ENCODE measurements around the gene DAO.

The DAO gene

DNA sequence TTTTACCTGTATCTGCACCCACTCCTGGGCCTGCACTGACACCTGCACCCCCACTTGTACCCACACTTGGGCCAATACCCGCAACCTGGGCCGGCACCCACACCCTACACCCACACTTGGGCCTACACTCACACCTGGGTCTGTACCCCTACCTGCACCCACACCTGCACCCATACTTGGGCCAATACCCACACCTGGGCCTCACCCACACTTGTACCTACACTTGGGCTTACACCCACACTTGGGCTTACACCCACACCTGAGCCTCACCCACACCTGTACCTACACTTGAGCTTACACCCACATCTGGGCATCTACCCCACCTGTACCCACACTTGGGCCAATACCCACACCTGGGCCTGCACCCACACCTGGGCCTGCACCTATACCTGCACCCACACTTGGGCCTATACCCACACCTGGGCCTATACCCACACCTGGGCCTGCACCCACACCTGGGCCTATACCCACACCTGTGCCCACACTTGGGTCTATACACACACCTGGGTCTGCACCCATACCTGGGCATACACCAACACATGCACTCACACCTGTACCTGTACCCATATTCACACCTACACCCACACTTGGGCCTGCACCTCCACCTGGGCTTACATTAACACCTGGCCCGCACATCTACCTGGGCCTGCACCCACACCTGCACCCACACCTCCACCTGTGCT is 39.2 kb downstream of the DAO start:
- no peak for DNase-seq (ENCODE audit: low spot score)

GRCh38 chr12:108921946-108922345 is 42.1 kb downstream of the DAO start:
- no peak for DNase-seq (ENCODE audit: low spot score)

- no peak for DNase-seq (ENCODE audit: low spot score)
These were observed 43.0 kb downstream of the DAO start for GRCh38 chr12:108922918-108923317.

GRCh38 chr12:108928695-108929094 is 48.8 kb downstream of the DAO start:
- no peak for DNase-seq (ENCODE audit: low spot score)

DNA sequence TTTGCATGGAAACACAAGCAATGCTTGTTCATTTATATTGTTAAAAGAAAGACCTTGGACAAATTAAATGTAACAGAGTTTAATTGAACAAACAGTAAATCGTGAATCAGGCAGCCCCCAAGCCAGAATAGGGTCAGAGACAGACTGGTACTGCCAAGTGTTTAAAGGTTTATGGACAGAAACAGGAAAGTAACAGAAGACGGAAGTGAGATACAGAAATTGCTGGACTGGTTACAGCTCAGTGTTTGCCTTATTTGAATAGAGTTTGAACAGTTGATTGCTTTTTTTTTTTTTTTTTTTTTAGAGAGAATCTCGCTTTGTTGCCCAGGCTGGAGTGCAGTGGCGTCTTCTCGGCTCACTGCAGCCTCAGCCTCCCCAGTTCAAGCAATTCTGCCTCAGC is 50.3 kb downstream of the DAO start:
- no peak for DNase-seq (ENCODE audit: low spot score)

DNA sequence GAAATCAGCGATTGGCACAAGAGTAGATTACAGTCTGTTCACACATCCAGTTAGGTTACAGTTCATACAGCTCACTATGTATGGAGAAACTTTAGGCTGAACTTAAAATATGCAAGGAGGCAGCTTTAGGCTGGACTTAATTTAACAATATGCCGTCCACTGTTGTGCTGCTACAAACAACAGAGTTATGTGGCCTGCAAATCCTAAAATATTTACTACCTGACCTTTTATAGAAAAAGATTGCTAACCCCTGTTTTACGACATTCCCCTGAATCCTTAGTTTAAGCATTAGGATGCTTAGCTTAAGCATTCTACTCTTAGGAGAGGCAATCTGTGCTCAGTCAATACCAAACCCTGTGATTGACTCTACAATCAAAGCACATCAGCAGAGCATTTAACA is 50.9 kb downstream of the DAO start:
- no peak for DNase-seq (ENCODE audit: low spot score)

- no peak for DNase-seq (ENCODE audit: low spot score)
These were observed 54.1 kb downstream of the DAO start for GRCh38 chr12:108933949-108934348.

- no peak for DNase-seq (ENCODE audit: low spot score)
These were observed 55.4 kb downstream of the DAO start for GRCh38 chr12:108935159-108935763.

DNA sequence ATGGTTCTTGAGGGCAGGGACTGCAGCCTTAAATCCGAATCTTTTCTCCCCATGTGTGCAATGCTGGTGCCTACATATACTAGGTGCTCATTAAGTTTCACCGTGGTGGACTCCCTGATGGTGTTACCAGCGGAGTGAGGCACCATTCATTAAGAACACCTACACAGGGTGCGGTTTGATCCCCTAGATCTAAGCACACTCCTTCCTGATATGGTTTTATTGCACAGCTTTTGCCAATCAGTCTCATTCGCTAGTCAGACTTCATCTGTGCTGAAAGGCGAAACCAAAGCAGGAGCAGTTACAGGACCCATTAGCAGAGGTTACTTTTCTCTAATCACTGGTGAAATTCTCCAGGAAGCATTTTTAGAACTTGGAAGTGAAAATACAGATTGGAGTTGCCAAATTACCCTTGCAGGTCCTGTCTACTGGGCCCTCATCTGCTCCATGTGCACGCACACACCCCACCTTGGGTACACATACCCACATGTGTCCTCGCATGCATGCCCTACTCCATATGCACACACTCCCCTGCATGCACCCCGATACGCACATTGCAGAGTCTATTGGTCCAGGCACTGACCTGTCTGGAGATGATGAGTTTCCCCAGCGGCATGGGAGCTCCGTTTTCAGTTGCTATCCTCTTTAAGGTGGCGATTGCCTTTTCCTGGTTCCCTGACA is 58.5 kb downstream of the DAO start:
- no peak for DNase-seq (ENCODE audit: low spot score)

DNA sequence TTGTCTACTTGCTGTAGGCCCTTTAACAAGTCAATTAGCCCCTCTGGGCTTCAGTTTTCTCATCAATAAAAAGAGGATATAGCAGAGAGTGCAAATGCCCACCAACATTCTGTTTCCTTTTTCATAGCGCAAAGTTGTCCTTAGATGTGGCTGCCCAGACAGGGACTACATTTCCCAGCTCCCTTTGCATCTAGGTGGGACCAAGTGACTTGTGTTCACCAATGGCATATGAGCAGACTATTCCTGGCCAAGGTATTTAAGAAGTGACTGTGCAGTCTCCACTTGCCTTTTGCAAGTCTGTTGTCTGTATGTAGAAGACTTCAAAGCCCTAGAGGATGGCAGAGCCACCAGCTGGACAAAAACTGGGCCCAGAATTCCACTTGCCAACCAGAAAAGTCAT is 59.7 kb downstream of the DAO start:
- peak; percentile 55 for DNase-seq (ENCODE audit: low spot score)

DNA sequence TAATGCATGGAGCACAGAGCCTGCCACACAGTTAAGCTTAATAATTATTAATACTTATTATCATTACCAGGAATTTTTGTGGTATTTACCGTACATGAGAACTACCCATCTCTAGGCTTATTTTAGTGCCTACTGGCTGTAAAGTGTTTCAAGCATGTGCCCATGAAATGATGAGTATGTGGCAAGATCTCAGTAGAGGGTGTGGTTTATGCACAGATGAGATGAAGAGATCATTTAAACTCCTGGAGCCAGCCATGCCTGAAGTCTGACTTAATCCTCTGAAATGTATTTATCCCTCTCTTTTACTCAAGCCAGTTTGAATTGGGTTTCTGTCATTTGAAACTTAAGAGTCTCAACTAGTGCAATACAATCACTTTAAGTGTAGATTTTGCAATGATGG is 60.2 kb downstream of the DAO start:
- DNase-seq (ENCODE audit: low spot score) = no peak

DNA sequence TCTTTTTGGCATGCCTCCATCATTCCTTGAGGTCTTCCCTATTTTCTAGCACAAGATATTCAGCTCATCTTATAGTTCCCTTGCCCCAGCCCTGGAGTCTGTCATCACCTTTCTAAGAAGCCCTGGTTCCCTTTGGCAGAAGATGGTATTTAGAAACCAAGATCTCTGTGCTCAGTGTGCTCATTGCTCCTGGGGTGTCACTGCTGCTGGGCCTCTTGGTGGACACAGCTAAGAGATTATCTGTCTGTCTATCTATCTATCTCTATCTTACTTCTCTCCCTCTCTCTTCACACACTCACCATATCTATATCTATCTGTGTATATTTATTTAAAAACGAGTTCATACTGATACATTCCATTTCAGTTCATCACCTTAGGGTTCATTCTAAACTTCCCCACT is 67.2 kb downstream of the DAO start:
- DNase-seq (ENCODE audit: low spot score) = no peak

DNA sequence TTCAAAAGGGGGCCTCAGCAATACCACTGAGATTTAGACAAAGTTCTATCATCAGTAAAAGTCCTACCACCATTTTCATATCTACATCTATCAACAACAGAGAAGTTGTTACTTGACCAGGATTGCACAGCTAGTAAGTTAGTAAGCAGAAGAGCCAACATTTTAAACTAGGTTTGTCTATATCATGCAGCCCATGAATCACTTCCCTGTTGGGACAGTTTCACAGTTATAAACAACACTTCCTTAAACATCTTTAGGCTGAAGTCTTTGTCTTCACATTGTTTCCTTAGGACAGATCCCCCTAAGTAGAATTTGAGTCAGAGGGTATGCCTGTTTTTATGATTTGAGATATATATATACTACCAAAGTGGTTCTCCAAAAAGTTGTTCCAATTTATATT is 68.5 kb downstream of the DAO start:
- no peak for DNase-seq (ENCODE audit: low spot score)

- DNase-seq (ENCODE audit: low spot score) = no peak
These were observed 70.1 kb downstream of the DAO start for GRCh38 chr12:108949976-108950375.
